Suprapubic skin (tissue), 4 donors: Measurements from ENCODE around the gene PPP1R3G. TPM values are rescaled to one million over a fixed set of nuclear protein-coding genes. Genes with fewer than 3 reads are reported as not detected.
"Not testable (repeated sequence)": the region's sequence is repeated elsewhere in the genome, so short reads cannot be mapped to it uniquely, and the experiment has no call there.

ENCODE experiments used
- DNase-seq, 2 donors: peaks; one replicate each; pipeline ENCODE4 v3.0.0-alpha.2; 2019; ENCODE audit warnings: low spot score in 2 of 2
- H3K27ac ChIP-seq: fragments of 200-600 bp; sonication (generic); one replicate; pipeline ENCODE4 v1.5.1; 2019
- H3K27me3 ChIP-seq: fragments of 200-600 bp; sonication (generic); one replicate; pipeline ENCODE4 v1.5.1; 2019
- H3K36me3 ChIP-seq: fragments of 200-600 bp; sonication (generic); one replicate; pipeline ENCODE4 v1.5.1; 2019
- H3K4me1 ChIP-seq: fragments of 200-600 bp; sonication (generic); one replicate; pipeline ENCODE4 v1.5.1; 2019
- H3K4me3 ChIP-seq: fragments of 200-600 bp; sonication (generic); one replicate; pipeline ENCODE4 v1.5.1; 2019; ENCODE audit warnings: mild to moderate bottlenecking
- H3K9me3 ChIP-seq: fragments of 200-600 bp; sonication (generic); one replicate; pipeline ENCODE4 v1.5.1; 2019
- CTCF ChIP-seq, 2 donors: fragments of 200-600 bp in 1 of 2; fragments of 450-650 bp in 1 of 2; sonication (generic) in 1 of 2; IDR thresholded peaks; one replicate each; pipeline ENCODE4 v1.5.1; 2016 to 2019; ENCODE audit warnings: antibody characterized with exemption in 2 of 2, mild to moderate bottlenecking in 1 of 2, moderate library complexity in 1 of 2
- EP300 ChIP-seq: sonication (generic); formaldehyde crosslinking; IDR thresholded peaks from one replicate; pipeline ENCODE4 v1.6.1; 2017; ENCODE audit warnings: antibody characterized with exemption
- POLR2A ChIP-seq, 2 donors: fragments of 450-650 bp; IDR thresholded peaks; one replicate each; pipeline ENCODE4 v1.6.1; 2017; ENCODE audit warnings: antibody characterized with exemption in 2 of 2, mild to moderate bottlenecking in 2 of 2, moderate library complexity in 2 of 2
- POLR2AphosphoS5 ChIP-seq, 3 donors: sonication (generic); formaldehyde crosslinking; IDR thresholded peaks; one replicate each; pipeline ENCODE4 v1.6.1; 2017; ENCODE audit warnings: antibody characterized with exemption in 3 of 3
- WGBS: methylation state at CpG from one replicate; pipeline ENCODE4 v1.1.5; 2018; 5-methylcytosine and 5-hydroxymethylcytosine counted together
- total RNA-seq, 4 donors: library from RNA; depleted of rRNA; stranded (reverse); fragments of >200 nt; gene quantifications; one replicate each; pipeline ENCODE4 v1.1.0, GENCODE V29; 2016

PPP1R3G gene
- total RNA-seq, 4 donors from 2014 or later, result 0.38 to 0.80 (median 0.67) TPM

GRCh38 chr6:5116243-5116991, 31.3 kb downstream of the PPP1R3G start:
- H3K4me1 ChIP-seq, result no peaks in the 10 kb centered on the region
- H3K36me3 ChIP-seq, result no peaks in the 10 kb centered on the region
- TF ChIP-seq EP300 (no peak), POLR2AphosphoS5 (IDR thresholded peaks at IDR 0.05) (no peak), POLR2A (IDR thresholded peaks at IDR 0.05) (no peak), CTCF (IDR thresholded peaks at IDR 0.05) (no peak)
- 93% methylated on average over 9 of the region's 9 CpGs for WGBS
- no peak overlapping the region for H3K4me3 ChIP-seq
- no peaks in the 10 kb centered on the region for H3K27me3 ChIP-seq
- no peak for DNase-seq
- H3K27ac ChIP-seq, result no peak overlapping the region
- no peaks in the 10 kb centered on the region for H3K9me3 ChIP-seq

GRCh38 chr6:5119090-5119951, 34.2 kb downstream of the PPP1R3G start:
- H3K4me1 ChIP-seq, result no peaks in the 10 kb centered on the region

GRCh38 chr6:5120011-5120410, 34.9 kb downstream of the PPP1R3G start:
- H3K4me1 ChIP-seq, result no peaks in the 10 kb centered on the region
- no peak overlapping the region for H3K27ac ChIP-seq
- no peak overlapping the region for H3K4me3 ChIP-seq
- peak in 1 of 2 donors; percentile 66 for DNase-seq
- no peaks in the 10 kb centered on the region for H3K9me3 ChIP-seq
- 95% methylated on average over 10 of the region's 10 CpGs for WGBS
- H3K27me3 ChIP-seq, result no peaks in the 10 kb centered on the region
- no peak for TF ChIP-seq CTCF (IDR thresholded peaks at IDR 0.05)
- TF ChIP-seq POLR2AphosphoS5 (IDR thresholded peaks at IDR 0.05), result no peak
- TF ChIP-seq POLR2A (IDR thresholded peaks at IDR 0.05), result no peak
- H3K36me3 ChIP-seq, result no peaks in the 10 kb centered on the region

More at GRCh38 chr6:5119090-5119951, 34.2 kb downstream of the PPP1R3G start:
- Histone ChIP-seq H3K27ac (no peak overlapping the region), H3K36me3 (no peaks in the 10 kb centered on the region), H3K27me3 (no peaks in the 10 kb centered on the region), H3K9me3 (no peaks in the 10 kb centered on the region), H3K4me3 (no peak overlapping the region)
- TF ChIP-seq EP300 (no peak), CTCF (IDR thresholded peaks at IDR 0.05) (no peak), POLR2AphosphoS5 (IDR thresholded peaks at IDR 0.05) (no peak), POLR2A (IDR thresholded peaks at IDR 0.05) (no peak)
- WGBS, result 94% methylated on average over 17 of the region's 17 CpGs
- DNase-seq, result peak in 1 of 2 donors; percentile 20

GRCh38 chr6:5120543-5120942, 35.4 kb downstream of the PPP1R3G start:
- H3K27me3 ChIP-seq, H3K4me1 ChIP-seq, H3K4me3 ChIP-seq, H3K9me3 ChIP-seq, H3K36me3 ChIP-seq, H3K27ac ChIP-seq: not testable (repeated sequence)
- DNase-seq, result peak in 1 of 2 donors; percentile 26
- 98% methylated on average over 6 of the region's 8 CpGs for WGBS

GRCh38 chr6:5121479-5121878, 36.3 kb downstream of the PPP1R3G start:
- H3K27me3 ChIP-seq, result no peaks in the 10 kb centered on the region
- DNase-seq, result no peak
- TF ChIP-seq POLR2AphosphoS5 (IDR thresholded peaks at IDR 0.05) (no peak), EP300 (no peak), POLR2A (IDR thresholded peaks at IDR 0.05) (no peak), CTCF (IDR thresholded peaks at IDR 0.05) (no peak)
- H3K9me3 ChIP-seq, result no peaks in the 10 kb centered on the region
- H3K27ac ChIP-seq, result no peak overlapping the region
- H3K4me3 ChIP-seq, result no peak overlapping the region
- H3K36me3 ChIP-seq, result no peaks in the 10 kb centered on the region
- WGBS, result 80% methylated on average over 5 of the region's 6 CpGs
- no peaks in the 10 kb centered on the region for H3K4me1 ChIP-seq
